Panc1 (cell line): Measurements from ENCODE around the gene OR2A1. TPM values are rescaled to one million over a fixed set of nuclear protein-coding genes. Genes with fewer than 3 reads are reported as not detected.
A peak's percentile ranks its signal among the peaks of the same experiment; 100 is the strongest.
"Not testable (repeated sequence)": the region's sequence is repeated elsewhere in the genome, so short reads cannot be mapped to it uniquely, and the experiment has no call there.

ENCODE experiments used
- ATAC-seq: fragments of 200-7000 bp; cut with Tn5 transposase; 2 replicates; pipeline ENCODE4 v1.9.1; 2020; ENCODE audit warnings: mild to moderate bottlenecking, moderate library complexity
- BruUV-seq: library from RNA; stranded (reverse); fragments of 400-500 nt; replicated peaks from 2 replicates; lab custom pipeline; 2021; lab: Mats Ljungman, UMichigan
- CTCF ChIA-PET: fragments of 300-600 bp; sonication (Branson Sonifier 250); formaldehyde crosslinking; loops from one replicate; lab custom pipeline; 2022; ENCODE audit warnings: antibody characterized with exemption; lab: Charles Lee
- POLR2A ChIA-PET: fragments of 300-600 bp; sonication (Branson Sonifier 250); formaldehyde crosslinking; loops from one replicate; lab custom pipeline; 2022; ENCODE audit warnings: antibody characterized with exemption; lab: Charles Lee
- DNase-seq: peaks from one replicate; pipeline ENCODE4 v3.0.0-alpha.2; 2010; ENCODE audit warnings: low read depth, low spot score
- H3K27ac ChIP-seq: 2 replicates; pipeline ENCODE4 v1.5.1; 2011; ENCODE audit warnings: mild to moderate bottlenecking, low read length, inconsistent platforms
- H3K27me3 ChIP-seq: fragments of 200-500 bp; sonication (Bioruptor generic); 2 replicates; pipeline ENCODE4 v1.6.0; 2014; ENCODE audit warnings: low read length, inconsistent platforms; ENCODE audit not compliant: control insufficient read depth, insufficient read depth
- H3K36me3 ChIP-seq: fragments of 200-500 bp; sonication (Bioruptor generic); 2 replicates; pipeline ENCODE4 v1.5.1; 2014; ENCODE audit warnings: inconsistent platforms, mild to moderate bottlenecking, low read length, moderate library complexity; ENCODE audit not compliant: control insufficient read depth, insufficient read depth
- H3K4me1 ChIP-seq: 2 replicates; pipeline ENCODE4 v1.5.1; 2011; ENCODE audit warnings: inconsistent platforms, mild to moderate bottlenecking, low read length, moderate library complexity; ENCODE audit not compliant: control insufficient read depth, insufficient read depth
- H3K4me3 ChIP-seq, 2 experiments: 2 replicates each; pipeline ENCODE4 v1.5.1; 2011 to 2012; ENCODE audit warnings: low read depth in 2 of 2, low read length in 2 of 2, mild to moderate bottlenecking in 2 of 2, inconsistent platforms in 1 of 2, moderate library complexity in 1 of 2
- H3K9me3 ChIP-seq: fragments of 200-500 bp; sonication (Bioruptor generic); 2 replicates; pipeline ENCODE4 v1.5.1; 2014; ENCODE audit warnings: low read depth, mild to moderate bottlenecking, inconsistent platforms, low read length, moderate library complexity; ENCODE audit not compliant: control insufficient read depth, insufficient read depth
- in situ Hi-C: cut with HindIII; loops from 2 replicates; pipeline ENCODE4 v1.10.0; 2016; ENCODE audit warnings: low sequenced_read_pairs, low pct_unique_long_range_greater_than_20kb
- intact Hi-C: fragments of 100-400 bp; cut with micrococcal nuclease; formaldehyde crosslinking; loops from one replicate; pipeline ENCODE4 v1.10.0; 2022; ENCODE audit not compliant: unreplicated experiment
- total RNA-seq: library from RNA; stranded (reverse); gene quantifications from one replicate; pipeline ENCODE4 v1.2.1, GENCODE V29; 2021; ENCODE audit not compliant: unreplicated experiment
- TF ChIP-seq, protein P1 (sequence below): fragments of 450-650 bp; IDR thresholded peaks from 2 replicates; pipeline ENCODE4 v1.5.1; 2017; ENCODE audit warnings: mild to moderate bottlenecking

The OR2A1 gene
- total RNA-seq, 1 experiment from 2014 or later = not detected

DNA sequence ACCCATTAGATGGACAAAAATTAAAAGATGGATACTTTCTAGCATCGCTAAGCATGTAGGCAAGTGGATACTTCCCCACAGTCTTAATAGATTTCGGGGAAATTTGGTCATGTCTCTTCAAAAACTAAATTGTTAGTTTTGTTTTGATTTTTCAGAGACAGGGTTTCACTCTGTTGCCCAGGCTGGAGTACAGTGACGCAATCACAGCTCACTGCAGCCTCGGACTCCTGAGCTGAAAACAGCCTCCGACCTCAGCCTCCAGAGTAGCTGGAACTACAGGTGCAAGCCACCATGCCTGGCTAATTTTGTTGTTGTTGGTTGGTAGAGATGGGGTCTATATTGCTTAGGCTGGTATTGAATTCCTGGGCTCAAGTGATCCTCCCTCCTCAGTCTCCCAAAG, 13.6 kb downstream of the OR2A1 start:
- H3K4me3 ChIP-seq, POLR2A ChIA-PET, in situ Hi-C loops, intact Hi-C loops, ATAC-seq, H3K36me3 ChIP-seq, BruUV-seq, H3K27ac ChIP-seq, H3K4me1 ChIP-seq, H3K9me3 ChIP-seq, H3K27me3 ChIP-seq, CTCF ChIA-PET, DNase-seq: not testable (repeated sequence)

DNA sequence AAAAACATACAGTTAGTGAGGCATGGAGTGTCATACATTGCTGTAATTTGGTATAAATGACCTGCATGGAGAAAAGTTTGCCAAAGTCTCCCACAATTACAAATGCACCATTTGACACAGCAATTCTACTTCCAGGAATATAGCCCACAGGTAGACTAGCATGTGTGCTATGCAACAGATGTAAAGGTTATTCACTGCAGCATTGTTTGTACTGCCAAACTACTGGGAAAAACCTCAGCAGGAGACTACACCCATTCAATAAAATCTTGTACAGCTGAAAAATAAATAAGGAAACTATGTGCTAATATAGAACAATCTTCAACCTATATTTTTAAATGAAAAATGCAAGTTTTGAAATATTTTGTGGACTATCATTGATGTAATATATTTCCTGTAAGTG, 17.8 kb downstream of the OR2A1 start:
- H3K4me1 ChIP-seq, H3K27me3 ChIP-seq, DNase-seq, ATAC-seq, BruUV-seq, H3K9me3 ChIP-seq, H3K4me3 ChIP-seq, CTCF ChIA-PET, in situ Hi-C loops, intact Hi-C loops, H3K27ac ChIP-seq, POLR2A ChIA-PET, H3K36me3 ChIP-seq: not testable (repeated sequence)

DNA sequence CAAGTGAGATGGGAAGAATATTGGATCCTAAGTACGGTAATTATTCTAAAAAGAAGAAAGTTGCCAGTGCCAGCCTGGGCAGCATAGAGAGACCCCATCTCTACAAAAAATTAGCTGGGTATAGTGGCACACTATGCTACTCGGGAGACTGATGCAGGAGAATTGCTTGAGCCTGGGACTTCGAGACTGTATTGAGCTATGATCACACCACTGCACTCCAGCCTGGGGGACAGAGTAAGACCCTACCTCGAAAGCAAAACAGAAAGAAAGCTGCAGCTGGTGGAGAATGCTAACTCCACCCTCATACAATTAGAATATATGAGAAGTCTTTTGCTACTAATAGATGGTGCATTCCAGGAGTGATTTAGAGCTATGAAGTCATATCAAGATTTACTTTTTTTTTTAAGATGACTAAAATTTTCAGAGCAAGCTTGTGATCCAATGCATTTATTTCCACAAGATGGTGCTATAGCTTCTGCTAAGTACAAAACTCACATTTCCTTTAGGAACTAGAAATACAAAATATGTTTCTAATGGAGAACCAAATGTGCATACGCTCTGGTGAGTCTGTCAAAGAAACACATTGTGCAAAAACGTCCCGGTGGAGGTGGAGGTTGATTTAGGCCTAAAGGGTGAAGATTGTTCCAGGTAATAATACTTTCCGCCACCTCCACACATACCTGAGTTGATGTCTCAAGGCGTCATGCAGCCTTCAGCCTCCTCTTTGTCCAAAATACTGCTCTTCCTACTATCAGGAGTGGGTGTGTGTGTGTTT, 19.2 kb downstream of the OR2A1 start:
- POLR2A ChIA-PET, DNase-seq: not testable (repeated sequence)

DNA sequence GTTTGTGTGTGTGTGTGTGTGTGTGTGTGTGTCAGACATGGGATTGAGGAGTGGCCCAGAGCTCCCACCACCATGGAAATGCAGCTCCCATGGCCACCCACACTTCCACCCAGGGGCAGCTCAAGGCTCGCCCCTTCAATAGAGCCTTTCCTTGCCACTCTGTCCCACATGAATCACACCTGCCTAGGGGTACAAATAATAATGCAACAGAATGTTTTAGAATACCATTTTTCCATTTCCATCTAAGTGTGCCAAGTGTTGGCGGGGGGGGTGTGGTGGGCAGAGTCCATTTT, 19.7 kb downstream of the OR2A1 start:
- DNase-seq, H3K36me3 ChIP-seq, H3K4me3 ChIP-seq, H3K27me3 ChIP-seq, H3K9me3 ChIP-seq, in situ Hi-C loops, H3K4me1 ChIP-seq, H3K27ac ChIP-seq, BruUV-seq, intact Hi-C loops, POLR2A ChIA-PET: not testable (repeated sequence)
- CTCF ChIA-PET = interaction anchor here (0.6 kb wide), 1 partner anchor 113 kb away, joined by 3 read pairs; no protein-coding TSS in a partner anchor
- peak; percentile 60 for ATAC-seq

More for the DNA sequence above, 19.2 kb downstream of the OR2A1 start:
- H3K4me1 ChIP-seq, H3K27me3 ChIP-seq, H3K4me3 ChIP-seq, intact Hi-C loops, H3K9me3 ChIP-seq, in situ Hi-C loops, H3K27ac ChIP-seq, H3K36me3 ChIP-seq: not testable (repeated sequence)
- BruUV-seq = TSS peak; percentile 57
- ATAC-seq = peak; percentile 76
- CTCF ChIA-PET = interaction anchor here (0.6 kb wide), 1 partner anchor 113 kb away, joined by 3 read pairs; no protein-coding TSS in a partner anchor
- TF ChIP-seq, protein P1, sequence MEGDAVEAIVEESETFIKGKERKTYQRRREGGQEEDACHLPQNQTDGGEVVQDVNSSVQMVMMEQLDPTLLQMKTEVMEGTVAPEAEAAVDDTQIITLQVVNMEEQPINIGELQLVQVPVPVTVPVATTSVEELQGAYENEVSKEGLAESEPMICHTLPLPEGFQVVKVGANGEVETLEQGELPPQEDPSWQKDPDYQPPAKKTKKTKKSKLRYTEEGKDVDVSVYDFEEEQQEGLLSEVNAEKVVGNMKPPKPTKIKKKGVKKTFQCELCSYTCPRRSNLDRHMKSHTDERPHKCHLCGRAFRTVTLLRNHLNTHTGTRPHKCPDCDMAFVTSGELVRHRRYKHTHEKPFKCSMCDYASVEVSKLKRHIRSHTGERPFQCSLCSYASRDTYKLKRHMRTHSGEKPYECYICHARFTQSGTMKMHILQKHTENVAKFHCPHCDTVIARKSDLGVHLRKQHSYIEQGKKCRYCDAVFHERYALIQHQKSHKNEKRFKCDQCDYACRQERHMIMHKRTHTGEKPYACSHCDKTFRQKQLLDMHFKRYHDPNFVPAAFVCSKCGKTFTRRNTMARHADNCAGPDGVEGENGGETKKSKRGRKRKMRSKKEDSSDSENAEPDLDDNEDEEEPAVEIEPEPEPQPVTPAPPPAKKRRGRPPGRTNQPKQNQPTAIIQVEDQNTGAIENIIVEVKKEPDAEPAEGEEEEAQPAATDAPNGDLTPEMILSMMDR = peak; percentile 15; the same call in 1 of the 2 replicates

DNA sequence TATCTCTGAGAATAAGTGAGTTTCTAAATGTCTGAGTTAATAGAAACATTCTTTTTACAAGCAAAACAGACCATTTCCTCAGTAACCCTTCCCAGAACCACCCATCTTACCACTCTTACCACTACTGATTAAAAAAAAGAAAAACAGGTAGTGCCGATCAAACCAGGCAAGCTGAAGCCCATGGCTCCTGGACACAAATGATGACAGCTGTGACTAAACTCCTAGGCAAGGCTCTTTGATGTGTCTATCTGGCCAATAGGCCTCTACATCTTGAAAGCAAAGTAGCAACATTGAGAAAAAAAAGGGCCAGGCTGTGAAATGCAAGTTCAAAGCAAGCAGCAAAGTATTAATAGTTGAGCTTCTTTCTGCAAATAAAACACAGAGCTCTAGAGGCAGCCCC, 36.4 kb downstream of the OR2A1 start:
- H3K4me1 ChIP-seq, ATAC-seq, intact Hi-C loops, BruUV-seq, POLR2A ChIA-PET, H3K27ac ChIP-seq, H3K36me3 ChIP-seq, H3K27me3 ChIP-seq, in situ Hi-C loops, CTCF ChIA-PET, DNase-seq, H3K9me3 ChIP-seq, H3K4me3 ChIP-seq: not testable (repeated sequence)

DNA sequence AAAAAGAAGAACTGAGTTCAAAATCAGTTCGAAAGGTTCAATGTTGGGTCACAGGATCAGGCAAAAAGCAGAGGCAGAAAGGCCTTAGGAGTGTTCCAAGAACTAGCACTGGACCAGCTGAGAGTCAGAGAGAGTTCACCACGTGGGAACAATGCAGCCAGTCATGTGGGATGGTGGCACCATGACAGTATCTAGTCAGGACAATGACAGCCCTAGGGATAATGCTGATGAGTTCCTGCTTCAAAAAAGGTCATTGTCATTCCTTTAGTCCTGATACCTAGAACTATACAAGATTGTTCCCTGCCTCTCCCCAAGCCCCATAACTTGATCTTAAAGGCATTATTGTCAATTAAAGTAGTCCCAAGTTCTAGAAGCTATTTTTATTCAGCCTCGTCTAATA, 39.4 kb downstream of the OR2A1 start:
- H3K27ac ChIP-seq, POLR2A ChIA-PET, H3K4me3 ChIP-seq, intact Hi-C loops, H3K27me3 ChIP-seq, H3K36me3 ChIP-seq, BruUV-seq, DNase-seq, H3K9me3 ChIP-seq, in situ Hi-C loops, H3K4me1 ChIP-seq, ATAC-seq, CTCF ChIA-PET: not testable (repeated sequence)
